RCC 7860 (cell line): ENCODE data around the gene FBRSL1.

Experiments
- DNase-seq: peaks from one replicate; pipeline ENCODE4 v3.0.0-alpha.2; 2015; ENCODE audit warnings: low spot score
- FAIRE-seq: peaks from 2 replicates; lab custom pipeline; 2012; peaks lifted over from hg19 to GRCh38; lab: Jason Lieb, UNC

FBRSL1 gene

GRCh38 chr12:132494294-132495164 is 4.6 kb downstream of the FBRSL1 start:
- no peak for DNase-seq
- no peak for FAIRE-seq

DNA sequence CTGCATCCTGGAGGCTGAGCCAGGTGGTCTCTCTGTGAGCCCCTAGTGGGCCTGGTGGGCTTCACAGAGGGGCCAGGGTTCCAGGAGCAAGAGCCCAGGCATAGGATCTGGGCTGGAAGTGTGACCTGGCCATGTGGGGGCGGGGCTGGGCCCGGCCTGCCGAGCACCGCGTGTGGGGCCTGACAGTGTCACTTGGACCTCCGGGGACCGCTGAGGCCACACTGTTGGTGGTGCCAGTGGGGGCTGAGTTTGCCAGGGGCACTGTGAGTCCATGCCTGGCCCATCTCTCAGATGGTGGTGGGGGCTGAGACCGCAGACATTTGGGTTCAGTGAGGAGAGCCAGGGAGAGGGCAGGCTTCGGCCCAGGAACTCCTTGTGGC is 5.2 kb downstream of the FBRSL1 start:
- DNase-seq = no peak
- FAIRE-seq = no peak

DNA sequence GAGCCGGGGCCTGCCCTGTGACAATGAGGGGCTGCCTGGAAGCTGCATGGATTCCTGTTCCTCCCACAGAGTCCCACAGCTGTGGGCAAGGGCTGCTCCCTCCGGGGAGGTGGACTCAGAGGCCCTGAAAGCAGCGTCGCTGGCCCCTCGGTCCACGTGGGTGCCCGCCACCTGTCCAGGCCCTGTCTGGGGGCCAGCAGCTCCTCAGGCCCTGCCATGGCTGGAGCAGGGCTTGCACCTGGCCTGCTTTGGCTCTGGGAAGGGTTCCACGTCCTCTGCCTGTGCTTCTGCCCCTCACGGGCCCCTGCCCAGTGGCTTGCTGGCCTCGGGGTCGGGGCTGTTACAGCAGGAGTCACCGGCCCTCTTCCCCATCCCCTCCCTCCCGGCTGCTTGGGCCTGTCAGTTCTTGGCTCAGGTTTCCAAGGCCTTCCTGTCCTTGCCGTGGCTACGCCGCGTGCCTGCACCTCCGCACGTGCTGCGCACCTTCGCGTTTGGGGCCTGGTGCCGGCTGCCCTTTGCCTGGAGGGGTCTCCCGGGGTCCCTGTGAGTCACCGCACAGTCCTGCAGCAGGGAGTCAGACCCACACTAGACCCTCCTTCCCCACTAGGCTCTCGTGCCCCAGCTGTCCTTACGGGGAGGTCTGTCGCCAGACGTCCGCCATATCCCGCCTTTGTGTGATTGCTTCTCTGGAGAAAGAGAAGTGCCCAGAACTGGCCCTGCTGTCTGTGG is 5.8 kb downstream of the FBRSL1 start:
- DNase-seq (no peak), FAIRE-seq (no peak)

DNA sequence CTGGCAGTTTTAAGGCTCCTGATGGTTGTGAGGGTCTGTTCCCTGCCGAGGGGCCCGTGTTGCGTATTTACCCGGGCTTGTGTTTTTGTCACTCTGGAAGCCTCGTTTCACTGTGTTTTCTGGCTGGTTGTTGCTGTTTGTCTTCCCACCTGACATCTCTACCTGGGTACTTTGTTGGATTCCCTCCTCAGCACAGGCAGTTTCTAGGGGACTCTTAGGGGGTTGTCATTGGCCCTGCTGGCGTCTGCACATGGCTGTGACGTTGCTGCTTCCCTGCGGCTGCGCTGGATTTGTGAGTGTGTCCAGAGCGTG is 6.4 kb downstream of the FBRSL1 start:
- FAIRE-seq (no peak), DNase-seq (no peak)

DNA sequence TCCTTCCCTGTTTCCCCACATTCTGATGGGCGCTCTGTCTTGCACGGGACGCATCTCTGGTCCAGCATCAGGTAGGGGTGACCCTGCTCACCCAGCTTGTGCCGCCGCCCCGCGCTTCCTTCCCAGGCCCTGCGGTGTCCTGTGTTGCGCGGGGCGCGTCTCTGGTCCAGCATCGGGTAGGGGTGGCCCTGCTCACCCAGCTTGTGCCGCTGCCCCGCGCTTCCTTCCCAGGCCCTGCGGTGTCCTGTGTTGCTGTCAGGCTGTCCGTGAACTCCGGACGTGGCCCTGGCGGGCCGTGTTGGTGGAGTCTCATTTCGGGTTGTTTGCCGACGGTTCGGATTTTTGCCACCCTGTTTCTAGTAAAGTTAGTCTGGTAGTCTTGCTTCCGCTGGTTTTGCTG is 6.8 kb downstream of the FBRSL1 start:
- no peak for FAIRE-seq
- DNase-seq = no peak

GRCh38 chr12:132497514-132498405 is 7.8 kb downstream of the FBRSL1 start:
- no peak for DNase-seq
- FAIRE-seq = no peak

GRCh38 chr12:132498931-132499330 is 9.0 kb downstream of the FBRSL1 start:
- DNase-seq (no peak), FAIRE-seq (no peak)

- no peak for FAIRE-seq
- no peak for DNase-seq
These were observed 10.3 kb downstream of the FBRSL1 start for GRCh38 chr12:132500142-132500855.

DNA sequence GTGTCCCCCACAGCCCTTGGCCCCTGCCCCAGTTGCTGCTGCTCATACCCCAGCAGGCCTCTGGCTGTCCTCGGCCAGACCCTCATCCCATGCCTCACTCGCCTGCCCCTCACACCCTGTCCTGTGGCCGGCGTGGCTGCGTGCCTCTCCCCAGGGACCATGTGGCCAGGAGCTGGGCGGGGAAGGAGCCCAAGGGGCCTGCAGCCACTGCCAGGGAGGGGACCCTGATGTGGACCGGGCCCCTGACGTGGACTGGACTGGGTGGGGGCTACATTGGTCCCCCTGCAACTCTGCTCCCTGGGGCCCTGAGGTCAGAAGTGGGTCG is 10.9 kb downstream of the FBRSL1 start:
- no peak for DNase-seq
- FAIRE-seq = no peak

- FAIRE-seq (no peak), DNase-seq (no peak)
These were observed 11.4 kb downstream of the FBRSL1 start for GRCh38 chr12:132501204-132501940.

- FAIRE-seq (no peak), DNase-seq (no peak)
These were observed 12.4 kb downstream of the FBRSL1 start for GRCh38 chr12:132502149-132502881.

- no peak for FAIRE-seq
- no peak for DNase-seq
These were observed 12.9 kb downstream of the FBRSL1 start for GRCh38 chr12:132502882-132503193.

DNA sequence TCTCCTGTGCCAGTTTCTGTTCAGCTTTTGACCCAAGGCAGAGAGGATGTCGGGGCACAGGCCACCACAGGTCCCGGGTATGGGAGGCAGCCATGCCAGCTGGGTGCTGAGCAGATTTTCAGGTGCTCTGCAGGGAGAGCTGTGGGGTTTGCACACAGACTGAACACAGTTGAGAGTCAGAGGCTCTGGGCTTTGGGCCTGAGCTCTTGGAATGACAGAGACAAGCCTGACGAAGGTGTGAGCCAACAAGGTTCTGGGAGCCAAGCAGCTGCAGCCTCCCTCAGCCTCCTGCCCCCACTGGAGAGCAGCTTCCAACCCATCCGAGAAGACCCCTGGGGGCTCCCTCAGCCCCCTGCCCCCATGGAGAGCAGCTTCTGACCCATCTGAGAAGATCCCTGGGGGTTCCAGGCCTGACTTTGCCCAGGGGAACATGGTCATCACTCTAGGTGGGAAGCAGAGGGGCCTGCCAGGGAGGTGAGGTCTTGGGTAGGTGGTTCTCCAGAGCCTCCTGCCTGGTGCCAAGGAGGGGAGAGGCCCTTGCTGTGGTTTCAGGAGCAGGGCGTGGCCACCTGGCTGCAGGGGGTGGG is 13.8 kb downstream of the FBRSL1 start:
- no peak for DNase-seq
- no peak for FAIRE-seq

GRCh38 chr12:132505105-132505851 is 15.3 kb downstream of the FBRSL1 start:
- FAIRE-seq = no peak
- no peak for DNase-seq

DNA sequence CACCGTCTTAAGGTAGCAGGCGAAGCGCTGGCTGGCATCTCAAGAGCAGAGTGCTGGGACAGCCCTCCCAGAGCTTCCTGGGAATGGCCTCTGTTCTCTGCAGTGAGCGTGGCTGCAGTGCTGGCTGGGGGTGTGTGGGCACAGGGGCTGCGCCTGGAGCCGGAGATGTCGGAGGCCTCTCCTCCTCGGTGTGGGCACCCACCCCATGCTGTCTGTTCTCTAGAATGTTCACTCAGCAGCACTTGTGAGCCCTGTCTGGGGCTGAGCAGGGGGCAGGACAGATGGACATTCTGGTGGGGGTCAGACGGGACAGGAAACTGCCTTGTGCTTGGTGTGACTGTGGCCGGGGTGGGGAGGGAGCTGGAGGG is 15.9 kb downstream of the FBRSL1 start:
- FAIRE-seq (no peak), DNase-seq (no peak)

GRCh38 chr12:132506328-132507160 is 16.6 kb downstream of the FBRSL1 start:
- FAIRE-seq (no peak), DNase-seq (no peak)

- DNase-seq = no peak
- no peak for FAIRE-seq
These were observed 17.2 kb downstream of the FBRSL1 start for GRCh38 chr12:132507161-132507538.
